ENCODE results near the gene SAP130.

Gene SAP130

GRCh38 chr2:128024816-128025215 lies 3.0 kb downstream of the SAP130 start:
- DNase-seq = no peak

GRCh38 chr2:128017561-128017960 lies 10.3 kb downstream of the SAP130 start:
- no peak for DNase-seq

- DNase-seq = no peak
Measured at GRCh38 chr2:128016620-128017019, 11.2 kb downstream of the SAP130 start.

- DNase-seq = no peak
Measured at GRCh38 chr2:128012698-128013097, 15.2 kb downstream of the SAP130 start.

- DNase-seq = no peak
Measured at GRCh38 chr2:128008074-128008672, 19.7 kb downstream of the SAP130 start.

- DNase-seq = no peak
Measured at GRCh38 chr2:128004509-128004908, 23.4 kb downstream of the SAP130 start.

- no peak for DNase-seq
Measured at GRCh38 chr2:128003463-128003862, 24.4 kb downstream of the SAP130 start.

- DNase-seq = no peak
Measured at GRCh38 chr2:127996160-127996559, 31.7 kb downstream of the SAP130 start.

- DNase-seq = no peak
Measured at GRCh38 chr2:127995725-127996124, 32.1 kb downstream of the SAP130 start.

GRCh38 chr2:127993659-127994058 lies 34.2 kb downstream of the SAP130 start:
- no peak for DNase-seq

- DNase-seq = no peak
Measured at GRCh38 chr2:127991742-127992141, 36.1 kb downstream of the SAP130 start.

GRCh38 chr2:127986548-127987079 lies 41.2 kb downstream of the SAP130 start:
- DNase-seq = no peak

- no peak for DNase-seq
Measured at GRCh38 chr2:127985735-127986134, 42.1 kb downstream of the SAP130 start.

GRCh38 chr2:127985026-127985734 lies 42.7 kb downstream of the SAP130 start:
- DNase-seq = no peak

GRCh38 chr2:127984551-127984950 lies 43.3 kb downstream of the SAP130 start:
- no peak for DNase-seq

- DNase-seq = no peak
Measured at GRCh38 chr2:127969446-127969845, 58.4 kb downstream of the SAP130 start.

- DNase-seq = no peak
Measured at GRCh38 chr2:127968610-127969339, 59.1 kb downstream of the SAP130 start.

- no peak for DNase-seq
Measured at GRCh38 chr2:127961729-127962128, 66.1 kb downstream of the SAP130 start.

GRCh38 chr2:127957240-127957639 lies 70.6 kb downstream of the SAP130 start:
- DNase-seq = no peak

GRCh38 chr2:127954857-127955256 lies 73.0 kb downstream of the SAP130 start:
- no peak for DNase-seq

- no peak for DNase-seq
Measured at GRCh38 chr2:127953849-127954248, 74.0 kb downstream of the SAP130 start.

- DNase-seq = no peak
Measured at GRCh38 chr2:127953128-127953718, 74.6 kb downstream of the SAP130 start.

- no peak for DNase-seq
Measured at GRCh38 chr2:127951026-127951425, 76.8 kb downstream of the SAP130 start.
